Progenitor cell of endocrine pancreas (in vitro differentiated cells): Measurements from ENCODE around the gene RASAL1. TPM values are rescaled to one million over a fixed set of nuclear protein-coding genes. Genes with fewer than 3 reads are reported as not detected.

Experiments used
- DNase-seq: peaks from one replicate; pipeline ENCODE4 v3.0.0; 2021; ENCODE audit warnings: low spot score; ENCODE audit not compliant: unreplicated experiment
- H3K27ac Mint-ChIP-seq: 2 replicates; pipeline ENCODE4 v1.8.0; 2021; ENCODE audit warnings: mild to moderate bottlenecking, moderate library complexity, mixed read lengths
- H3K27me3 Mint-ChIP-seq: 2 replicates; pipeline ENCODE4 v1.8.0; 2021; ENCODE audit warnings: mixed read lengths
- H3K36me3 Mint-ChIP-seq: 2 replicates; pipeline ENCODE4 v1.8.0; 2022; ENCODE audit warnings: mixed read lengths; ENCODE audit not compliant: insufficient read depth
- H3K4me1 Mint-ChIP-seq: 2 replicates; pipeline ENCODE4 v1.8.0; 2021; ENCODE audit warnings: low read depth, mixed read lengths
- H3K4me3 Mint-ChIP-seq: 2 replicates; pipeline ENCODE4 v1.8.0; 2021; ENCODE audit warnings: low read depth, mild to moderate bottlenecking, moderate library complexity, mixed read lengths
- H3K9me3 Mint-ChIP-seq: 2 replicates; pipeline ENCODE4 v1.8.0; 2021; ENCODE audit warnings: low read depth, mixed read lengths
- CTCF ChIP-seq: fragments of 200-600 bp; sonication (generic); IDR thresholded peaks from one replicate; pipeline ENCODE4 v1.5.0; 2021; ENCODE audit warnings: antibody characterized with exemption, mild to moderate bottlenecking; ENCODE audit not compliant: unreplicated experiment
- total RNA-seq: library from RNA; stranded (reverse); gene quantifications from 2 replicates; pipeline ENCODE4 v1.2.1, GENCODE V29; 2021

The RASAL1 gene
- total RNA-seq, 1 donor from 2014 or later: 0.46 TPM

- peaks cover 36% of the 10 kb centered on the region for H3K36me3 Mint-ChIP-seq
- no peaks in the 10 kb centered on the region for H3K27me3 Mint-ChIP-seq
- no peak overlapping the region for H3K4me3 Mint-ChIP-seq
- peaks cover 2% of the 10 kb centered on the region for H3K4me1 Mint-ChIP-seq
- TF ChIP-seq CTCF: no peak
- H3K27ac Mint-ChIP-seq: no peak overlapping the region
- no peak for DNase-seq
- H3K9me3 Mint-ChIP-seq: peaks cover 3% of the 10 kb centered on the region
These were observed 44.8 kb upstream of the RASAL1 start for GRCh38 chr12:113180333-113180732.

GRCh38 chr12:113179023-113179422 is 43.5 kb upstream of the RASAL1 start:
- H3K27ac Mint-ChIP-seq: no peak overlapping the region
- no peaks in the 10 kb centered on the region for H3K27me3 Mint-ChIP-seq
- no peak for DNase-seq
- TF ChIP-seq CTCF: no peak
- no peaks in the 10 kb centered on the region for H3K4me1 Mint-ChIP-seq
- H3K4me3 Mint-ChIP-seq: no peak overlapping the region
- peaks cover 40% of the 10 kb centered on the region for H3K36me3 Mint-ChIP-seq
- H3K9me3 Mint-ChIP-seq: peaks cover 3% of the 10 kb centered on the region

GRCh38 chr12:113174461-113175384 is 39.2 kb upstream of the RASAL1 start:
- H3K27me3 Mint-ChIP-seq: no peaks in the 10 kb centered on the region
- H3K4me1 Mint-ChIP-seq: no peaks in the 10 kb centered on the region
- peaks cover 3% of the 10 kb centered on the region for H3K9me3 Mint-ChIP-seq
- H3K27ac Mint-ChIP-seq: no peak overlapping the region
- peaks cover 48% of the 10 kb centered on the region for H3K36me3 Mint-ChIP-seq
- peak; percentile 73 for DNase-seq
- H3K4me3 Mint-ChIP-seq: no peak overlapping the region
- TF ChIP-seq CTCF: peak; percentile 98

GRCh38 chr12:113173081-113173698 is 37.6 kb upstream of the RASAL1 start:
- no peak for DNase-seq
- no peak for TF ChIP-seq CTCF
- Mint-ChIP-seq H3K27me3 (no peaks in the 10 kb centered on the region), H3K27ac (no peak overlapping the region), H3K4me3 (no peak overlapping the region), H3K36me3 (peaks cover 38% of the 10 kb centered on the region), H3K4me1 (no peaks in the 10 kb centered on the region), H3K9me3 (peaks cover 3% of the 10 kb centered on the region)

- no peaks in the 10 kb centered on the region for H3K27me3 Mint-ChIP-seq
- H3K4me3 Mint-ChIP-seq: no peak overlapping the region
- H3K9me3 Mint-ChIP-seq: no peaks in the 10 kb centered on the region
- no peaks in the 10 kb centered on the region for H3K4me1 Mint-ChIP-seq
- no peak overlapping the region for H3K27ac Mint-ChIP-seq
- DNase-seq: no peak
- TF ChIP-seq CTCF: no peak
- peaks cover 30% of the 10 kb centered on the region for H3K36me3 Mint-ChIP-seq
These were observed 36.6 kb upstream of the RASAL1 start for GRCh38 chr12:113172185-113172584.
